Hematopoietic multipotent progenitor cell treated with erythropoietin and hydrocortisone succinate and interleukin-3 and kit ligand, for 17 days (in vitro differentiated cells): ENCODE measurements around the gene AGAP1.

Source experiments
- DNase-seq: peaks from one replicate; pipeline ENCODE4 v3.0.0-alpha.2; 2015; ENCODE audit warnings: low spot score

AGAP1 gene

DNA sequence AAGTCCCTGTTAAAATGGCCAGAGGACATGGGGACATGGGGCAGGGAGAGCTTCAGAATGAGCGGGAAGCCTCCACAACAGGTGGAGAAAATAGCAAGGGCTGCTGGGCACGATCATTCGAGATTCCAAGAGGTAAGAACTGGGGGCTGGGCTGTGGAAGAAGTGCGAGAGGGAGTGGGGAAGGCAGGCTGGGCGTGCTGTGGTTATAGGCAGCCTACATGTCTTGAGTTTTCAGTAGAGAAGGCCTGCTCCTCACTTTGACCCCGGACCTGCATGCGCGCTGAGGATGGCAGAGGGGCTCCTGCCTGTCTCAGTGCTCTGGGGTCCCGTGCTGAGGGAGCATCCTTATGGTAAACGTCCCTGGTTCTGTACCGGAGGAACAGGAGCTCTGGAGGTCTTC, 115.5 kb downstream of the AGAP1 start:
- DNase-seq = no peak

GRCh38 chr2:235609746-235610145, 115.9 kb downstream of the AGAP1 start:
- DNase-seq = no peak

DNA sequence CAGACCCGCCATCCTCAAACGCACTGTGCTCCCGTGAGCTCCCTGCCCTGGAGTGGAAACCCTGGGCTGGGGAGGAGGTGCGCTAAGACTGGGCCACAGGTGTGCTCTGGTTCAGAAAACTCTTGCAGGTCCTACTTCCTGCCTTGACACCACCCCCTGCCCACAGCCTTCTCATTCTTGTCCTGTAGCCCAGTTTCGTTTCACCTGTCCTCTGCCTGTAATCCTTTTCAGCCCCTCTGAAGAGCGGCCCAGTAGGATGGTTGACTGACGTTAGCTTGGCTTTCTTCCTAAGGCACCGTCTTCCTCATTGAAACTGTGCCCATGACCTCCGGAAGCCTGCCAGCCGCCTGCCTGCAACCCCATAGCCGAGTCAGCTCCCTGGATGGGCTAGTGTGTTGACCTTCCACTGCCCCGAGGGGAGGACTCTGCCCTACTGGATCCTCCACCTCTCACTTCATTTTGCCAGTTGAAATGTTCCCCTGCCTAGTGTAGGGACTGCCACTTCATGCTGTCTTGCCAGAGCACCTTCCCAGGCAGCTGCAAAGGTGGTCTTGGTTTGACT, 116.9 kb downstream of the AGAP1 start:
- no peak for DNase-seq

- no peak for DNase-seq
Observed at GRCh38 chr2:235611349-235611748, 117.5 kb downstream of the AGAP1 start.

- DNase-seq = no peak
Observed at GRCh38 chr2:235611756-235612155, 117.9 kb downstream of the AGAP1 start.

DNA sequence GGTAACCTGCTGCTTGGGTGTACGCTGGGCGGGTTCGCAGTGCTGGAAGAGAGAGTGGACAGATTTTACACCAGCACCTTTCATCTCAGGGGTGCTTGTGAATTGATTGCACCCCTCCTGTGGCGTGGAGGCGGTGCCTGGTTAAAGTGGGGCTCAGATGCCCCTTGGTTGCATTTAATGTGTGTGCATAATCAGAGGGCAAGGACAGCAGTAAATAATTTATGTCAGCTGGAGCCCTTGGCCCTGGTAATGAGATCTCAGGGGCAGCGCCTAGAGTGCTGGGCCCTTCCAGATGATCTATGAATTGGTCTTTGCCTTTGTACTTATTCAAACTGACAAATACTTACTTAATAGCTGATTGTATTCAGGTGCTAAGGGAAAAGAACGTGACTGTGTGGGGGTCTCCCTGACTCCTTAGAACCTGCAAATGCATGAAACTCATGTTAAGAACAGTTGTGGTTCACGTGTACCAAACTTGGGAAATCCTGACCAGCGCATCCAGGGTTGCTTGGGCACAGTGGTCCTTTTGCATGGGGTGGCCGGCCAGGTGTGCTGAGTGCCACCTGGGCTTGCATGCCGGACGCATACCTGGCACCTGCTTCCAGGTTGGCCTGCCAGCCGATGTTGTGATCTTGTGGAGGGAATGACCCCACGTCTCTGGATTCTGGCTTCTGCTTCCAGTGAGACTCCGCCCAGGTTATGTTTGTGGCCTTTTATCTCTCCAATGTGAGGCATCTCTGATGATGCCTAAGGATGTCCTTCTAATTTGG, 118.5 kb downstream of the AGAP1 start:
- DNase-seq = no peak

DNA sequence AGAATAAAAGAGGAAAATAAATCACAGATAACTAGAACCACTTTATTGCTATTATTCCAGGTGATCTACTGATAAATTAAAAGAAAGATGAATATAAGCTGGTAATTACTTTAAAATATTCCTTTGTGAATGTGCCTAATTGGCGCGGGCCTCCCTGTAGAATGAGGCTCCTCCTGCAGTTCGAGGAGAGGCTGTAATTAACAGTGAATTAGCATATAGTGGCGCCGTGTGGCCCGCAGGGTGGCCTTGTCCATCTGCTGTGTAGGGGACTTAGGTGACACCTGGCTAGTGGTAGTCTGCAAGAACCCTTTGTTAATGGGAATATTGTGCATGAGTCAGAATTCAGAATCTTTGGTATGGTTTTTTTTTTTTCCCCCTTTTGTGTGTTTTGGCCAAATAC, 119.8 kb downstream of the AGAP1 start:
- DNase-seq = no peak

DNA sequence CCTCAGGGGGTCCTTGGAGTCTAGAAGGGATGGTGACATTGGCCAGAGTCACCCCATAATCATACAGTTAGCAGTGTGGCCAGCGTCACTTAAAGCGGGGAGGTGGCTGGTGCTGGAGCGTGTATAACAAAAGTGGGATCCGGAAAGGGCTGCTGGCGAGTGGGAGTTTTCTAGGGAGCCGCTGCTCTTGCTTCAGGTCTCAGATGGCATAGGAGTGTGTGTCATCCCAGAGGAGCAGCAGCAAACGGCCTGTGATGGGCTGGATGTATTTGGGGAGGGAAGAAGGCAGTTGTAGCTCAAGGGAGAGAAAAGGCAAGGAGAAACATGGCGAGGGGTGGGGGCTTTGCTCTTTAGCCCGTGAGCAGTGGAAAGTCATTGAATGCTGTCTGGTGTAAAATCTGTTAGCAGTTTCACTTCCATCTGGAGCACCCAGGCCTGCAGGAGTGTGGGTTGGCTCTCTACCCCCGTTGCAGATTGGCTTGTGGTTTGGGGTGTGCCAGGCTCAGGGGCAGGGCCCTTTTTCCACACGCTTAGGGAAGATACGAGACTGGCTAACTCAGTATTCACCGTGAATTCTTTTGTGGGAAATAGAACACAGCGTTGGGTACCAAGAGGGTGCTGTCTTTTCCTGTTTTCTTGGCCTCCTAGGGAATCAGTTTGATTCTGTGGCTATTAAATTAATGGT, 120.5 kb downstream of the AGAP1 start:
- DNase-seq = peak; percentile 17

GRCh38 chr2:235614900-235615712, 121.3 kb downstream of the AGAP1 start:
- DNase-seq = no peak

DNA sequence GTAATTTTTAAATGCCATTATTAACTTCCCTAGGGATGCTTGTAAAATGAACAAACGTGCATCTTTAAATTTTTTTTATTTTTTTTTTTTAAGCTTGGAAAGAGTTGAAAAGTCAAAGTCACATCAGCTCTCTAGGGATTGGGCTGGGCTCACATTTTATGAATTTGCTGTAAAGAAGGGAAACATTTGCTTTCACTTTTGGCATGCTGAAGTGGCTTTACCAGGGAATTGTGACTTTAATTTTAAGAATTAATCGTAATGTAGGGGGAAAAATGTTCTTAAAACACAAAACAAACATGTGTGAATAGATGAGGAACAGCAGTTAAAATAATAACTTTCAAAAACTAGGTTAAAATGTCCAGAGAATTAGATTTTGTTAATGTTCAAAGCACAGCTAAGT, 123.0 kb downstream of the AGAP1 start:
- no peak for DNase-seq

- no peak for DNase-seq
Observed at GRCh38 chr2:235618039-235618438, 124.2 kb downstream of the AGAP1 start.

DNA sequence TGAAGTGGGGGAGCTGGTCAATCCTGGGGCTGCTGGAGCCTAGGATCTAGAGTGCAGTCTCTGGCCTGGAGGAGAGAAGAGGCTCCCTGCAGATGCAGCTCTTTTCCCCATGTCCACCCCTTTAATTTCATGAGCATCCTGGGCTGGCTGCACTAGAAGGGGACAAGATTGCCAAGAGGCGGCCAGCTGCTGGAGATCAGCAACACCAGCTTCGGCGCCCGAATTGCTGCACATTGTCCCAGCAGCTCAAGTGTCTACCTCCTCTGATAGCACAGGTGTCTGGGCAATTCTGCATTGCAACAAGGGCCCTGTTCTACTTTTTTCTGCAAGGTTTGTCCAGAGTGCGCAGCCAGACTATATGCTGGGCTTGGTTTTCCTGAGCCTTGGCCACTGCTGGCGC, 125.7 kb downstream of the AGAP1 start:
- DNase-seq = no peak

DNA sequence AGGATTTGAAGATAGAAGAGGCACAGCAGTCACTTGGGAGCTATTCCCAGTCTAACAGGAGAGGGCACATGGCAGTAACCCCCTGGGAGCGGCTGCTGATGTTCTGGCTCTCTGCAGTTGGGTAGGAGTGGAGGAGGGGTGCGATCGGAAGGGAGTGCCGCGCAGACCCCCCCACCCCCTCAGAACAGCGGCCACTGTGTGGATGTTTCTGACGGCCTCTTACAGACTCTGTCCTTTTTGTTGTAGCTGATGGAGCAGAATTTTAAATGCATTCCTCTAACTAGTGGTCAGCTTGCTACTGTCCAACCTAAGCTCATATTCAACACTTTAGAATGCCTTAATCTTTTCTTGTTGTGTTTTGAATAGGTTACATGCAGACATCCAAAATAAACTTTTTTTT, 127.9 kb downstream of the AGAP1 start:
- no peak for DNase-seq

- DNase-seq = no peak
Observed at GRCh38 chr2:235623111-235623510, 129.3 kb downstream of the AGAP1 start.

- no peak for DNase-seq
Observed at GRCh38 chr2:235623752-235624151, 129.9 kb downstream of the AGAP1 start.

DNA sequence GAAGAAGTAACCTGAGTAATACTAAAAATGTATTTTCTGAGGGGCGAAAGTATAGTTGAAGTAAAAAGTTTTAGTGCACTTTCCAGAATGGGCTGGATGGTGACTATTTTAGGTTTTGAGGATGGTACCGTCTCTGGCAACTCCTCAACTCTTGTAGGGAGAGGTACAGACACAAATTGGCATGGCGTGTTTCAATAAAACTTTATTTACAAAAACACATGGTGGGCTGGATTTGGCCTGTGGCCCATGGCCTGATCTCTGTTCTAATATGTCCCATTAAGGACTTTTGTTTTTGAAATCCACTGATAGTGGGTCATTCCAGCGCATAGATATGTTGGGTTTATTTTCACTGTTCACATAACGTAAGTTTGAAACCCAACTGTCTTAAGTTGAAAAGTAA, 132.8 kb downstream of the AGAP1 start:
- DNase-seq = no peak

DNA sequence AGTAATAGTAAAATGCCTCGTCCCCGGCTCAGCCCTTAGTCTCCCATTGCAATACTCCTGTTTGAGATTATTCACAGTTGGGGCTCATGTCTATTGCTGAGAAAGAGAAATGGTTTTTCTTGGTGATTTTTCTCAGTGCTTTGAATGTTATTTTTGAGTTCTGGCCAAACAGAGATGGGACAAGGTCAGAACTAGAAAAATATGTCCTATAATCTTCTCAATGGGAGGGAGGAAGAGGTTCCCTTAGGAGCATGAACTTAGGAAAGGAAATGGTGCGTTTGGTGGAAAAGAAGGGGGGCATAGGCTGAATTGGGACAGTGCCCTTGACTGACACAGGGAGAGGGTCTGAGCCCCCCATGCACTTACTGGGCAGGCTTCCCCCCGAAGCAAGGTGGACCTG, 133.8 kb downstream of the AGAP1 start:
- no peak for DNase-seq

- DNase-seq = no peak
Observed at GRCh38 chr2:235630718-235631296, 137.0 kb downstream of the AGAP1 start.

- DNase-seq = no peak
Observed at GRCh38 chr2:235634435-235635158, 140.8 kb downstream of the AGAP1 start.

GRCh38 chr2:235636546-235636945, 142.7 kb downstream of the AGAP1 start:
- DNase-seq = no peak

DNA sequence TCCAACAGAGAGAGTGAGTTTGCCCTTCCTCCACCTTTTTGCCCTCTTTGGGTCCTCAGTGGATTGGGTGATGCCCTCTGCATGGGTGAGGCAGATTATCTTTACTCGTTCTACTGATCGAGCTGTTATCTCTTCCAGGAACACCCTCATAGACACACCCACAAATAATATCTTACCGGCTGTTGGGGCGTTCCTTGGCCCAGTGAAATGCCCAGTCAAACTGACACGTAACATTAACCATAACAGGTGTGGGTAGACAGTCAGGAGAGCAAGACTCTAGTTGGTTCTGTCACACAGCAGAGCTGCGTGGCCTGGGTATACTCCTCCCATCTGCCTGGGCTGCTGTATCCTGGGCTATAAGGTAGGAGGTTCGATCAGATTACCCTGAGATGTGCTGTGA, 144.1 kb downstream of the AGAP1 start:
- peak; percentile 71 for DNase-seq
